A549 (cell line): ENCODE results near the gene GATAD2A.

Experiments
- CEBPB ChIP-seq, 2 experiments: fragments of >200 bp in 1 of 2; sonication (Bioruptor Twin) in 1 of 2; formaldehyde crosslinking in 1 of 2; IDR thresholded peaks; 2 replicates each; pipeline ENCODE4 v1.6.1; 2012 to 2016
- CHD2 ChIP-seq: fragments of 150-350 bp; IDR thresholded peaks from 2 replicates; pipeline ENCODE4 v1.6.1; 2014; ENCODE audit warnings: low read length; ENCODE audit not compliant: partially characterized antibody
- CTCF ChIP-seq: fragments of >200 bp; sonication (Bioruptor Twin); formaldehyde crosslinking; IDR thresholded peaks from 3 replicates; pipeline ENCODE4 v1.5.1; 2016
- EHF ChIP-seq: fragments of 250-450 bp; sonication (Bioruptor Pico); IDR thresholded peaks from 2 replicates; pipeline ENCODE4 v1.5.0; 2020; ENCODE audit warnings: mild to moderate bottlenecking
- EP300 ChIP-seq, 2 experiments: fragments of >200 bp; sonication (Bioruptor Twin); formaldehyde crosslinking; IDR thresholded peaks; 2 replicates in 1 of 2; 3 replicates in 1 of 2; pipeline ENCODE4 v1.6.1; 2016 to 2017
- ESRRA ChIP-seq: fragments of 150-350 bp; IDR thresholded peaks from 2 replicates; pipeline ENCODE4 v1.6.1; 2014; ENCODE audit warnings: mild to moderate bottlenecking, low read length, borderline replicate concordance
- JUN ChIP-seq, 2 experiments: fragments of >200 bp; sonication (Bioruptor Twin); formaldehyde crosslinking; IDR thresholded peaks; 2 replicates in 1 of 2; 3 replicates in 1 of 2; pipeline ENCODE4 v1.6.1; 2016 to 2017
- MAX ChIP-seq: IDR thresholded peaks from 2 replicates; pipeline ENCODE4 v1.6.1; 2012
- MAZ ChIP-seq: fragments of 150-350 bp; IDR thresholded peaks from 2 replicates; pipeline ENCODE4 v1.6.1; 2014; ENCODE audit warnings: antibody characterized with exemption, low read depth, low read length, borderline replicate concordance
- MYC ChIP-seq: IDR thresholded peaks from 2 replicates; pipeline ENCODE4 v1.6.1; 2012; ENCODE audit warnings: mild to moderate bottlenecking, inconsistent platforms, low read length, improper control_type of control experiment, borderline replicate concordance
- NFE2L2 ChIP-seq: fragments of 150-350 bp; conservative IDR thresholded peaks from 2 replicates; pipeline ENCODE4 v1.6.1; 2014; ENCODE audit warnings: low read length
- RAD21 ChIP-seq, 2 experiments: fragments of >200 bp in 1 of 2; sonication (Bioruptor Twin) in 1 of 2; formaldehyde crosslinking in 1 of 2; IDR thresholded peaks in 1 of 2; conservative IDR thresholded peaks in 1 of 2; 2 replicates in 1 of 2; 3 replicates in 1 of 2; pipeline ENCODE4 v1.6.1; 2012 to 2018; ENCODE audit warnings: inconsistent platforms in 1 of 2
- REST ChIP-seq: fragments of 200-600 bp; sonication (generic); IDR thresholded peaks from 2 replicates; pipeline ENCODE4 v1.6.1; 2016; ENCODE audit warnings: antibody characterized with exemption, mild to moderate bottlenecking, moderate library complexity
- SMC3 ChIP-seq: fragments of >200 bp; sonication (Bioruptor Twin); formaldehyde crosslinking; IDR thresholded peaks from 3 replicates; pipeline ENCODE4 v1.6.1; 2018; ENCODE audit warnings: inconsistent platforms

- TF ChIP-seq CTCF (no peak), RAD21 (conservative IDR thresholded peaks at IDR 0.05 in 1 of 2, IDR thresholded peaks at IDR 0.05 in 1 of 2) (no peak), REST (no peak), MYC (no peak), MAX (no peak), EP300 (IDR thresholded peaks at IDR 0.05) (no peak), CEBPB (IDR thresholded peaks at IDR 0.05) (no peak), NFE2L2 (no peak), SMC3 (no peak), EHF (CRISPR knock-in tag) (no peak), MAZ (no peak), JUN (IDR thresholded peaks at IDR 0.05) (no peak), CHD2 (no peak), ESRRA (no peak)
Observed at GRCh38 chr19:19427944-19428343, 22.5 kb downstream of the GATAD2A start.
